Fibroblast of lung (primary cell): ENCODE results near the gene PIGP.

ENCODE experiments used
- CTCF ChIP-seq, 2 donors: IDR thresholded peaks in 1 of 2; conservative IDR thresholded peaks in 1 of 2; 1 replicate in 1 of 2; 2 replicates in 1 of 2; pipeline ENCODE4 v1.5.1; 2011 to 2012; ENCODE audit warnings: low read length in 2 of 2, control low read depth in 1 of 2, inconsistent platforms in 1 of 2, low read depth in 1 of 2, mild to moderate bottlenecking in 1 of 2
- EZH2 ChIP-seq: IDR thresholded peaks from 2 replicates; pipeline ENCODE4 v1.5.1; 2012; ENCODE audit warnings: low read length, control low read depth, mild to moderate bottlenecking; ENCODE audit errors: missing control alignments

- no peak for TF ChIP-seq CTCF (conservative IDR thresholded peaks at IDR 0.05 in 1 of 2, IDR thresholded peaks at IDR 0.05 in 1 of 2; ENCODE audit: low read depth in 1 of 2, low read length in 2 of 2)
- TF ChIP-seq EZH2 = no peak
These were observed 9.4 kb downstream of the PIGP start for GRCh38 chr21:37063433-37063832.
